Measurements from ENCODE around the gene WDR12. TPM values are rescaled to one million over a fixed set of nuclear protein-coding genes. Genes with fewer than 3 reads are reported as not detected.

The WDR12 gene
- polyA plus RNA-seq, 1 of the 3 experiments (the other 2 are of a cell fraction), result 21.2 TPM

GRCh38 chr2:202844656-202845055 lies 66.8 kb downstream of the WDR12 start:
- peaks cover 0 to 5% of the 10 kb centered on the region in 2 experiments; a peak in 2 of 4 replicates for H3K4me1 ChIP-seq (ENCODE audit: control insufficient read depth in 1 of 2, insufficient read depth in 2 of 2, low read depth in 1 of 2, low read length in 1 of 2)
- no peaks in the 10 kb centered on the region for H3K27me3 ChIP-seq (ENCODE audit: insufficient read depth)
- ChIA-PET CTCF (interaction anchor here (0.9 to 1.4 kb wide), 3 partner anchors 13 to 971 kb away, joined by 3 read pairs; no protein-coding TSS in a partner anchor), POLR2A (no interaction called here)
- H3K9me2 ChIP-seq, result no peaks in the 10 kb centered on the region
- 0 out of 2 replicates have a peak, but pooled peaks cover 6% of the 10 kb centered on the region for H3K9me3 ChIP-seq
- H4K20me1 ChIP-seq (ENCODE audit: insufficient read depth), result no peaks in the 10 kb centered on the region
- no peaks in the 10 kb centered on the region for H3K79me2 ChIP-seq (ENCODE audit: insufficient read depth)
- H3K27ac ChIP-seq (ENCODE audit: low read depth in 2 of 2, low read length in 1 of 2), result no peak overlapping the region
- no peaks in the 10 kb centered on the region for H3K36me3 ChIP-seq (replicated peaks in 1 of 2; ENCODE audit: control insufficient read depth in 1 of 2, insufficient read depth in 2 of 2, low read length in 1 of 2)
- H3F3A ChIP-seq (replicated peaks; ENCODE audit: insufficient read depth), result no peaks in the 10 kb centered on the region
- no peak for DNase-seq
- no peak overlapping the region for H3K4me2 ChIP-seq
- 74% methylated on average over 2 of the region's 2 CpGs for WGBS (ENCODE audit: low lambda C conversion rate)
- TF ChIP-seq ELF1 (IDR thresholded peaks at IDR 0.05) (no peak), FOXM1 (IDR thresholded peaks at IDR 0.05; ENCODE audit: low read depth) (no peak), FOSL2 (IDR thresholded peaks at IDR 0.05; ENCODE audit: borderline replicate concordance, low read depth) (no peak), RCOR1 (IDR thresholded peaks at IDR 0.05; ENCODE audit: low read length) (no peak), USF2 (IDR thresholded peaks at IDR 0.05; ENCODE audit: borderline replicate concordance, low read depth, low read length) (no peak), SMC3 (IDR thresholded peaks at IDR 0.05; ENCODE audit: low read depth, low read length) (no peak), MXI1 (IDR thresholded peaks at IDR 0.05; ENCODE audit: low read depth, low read length) (no peak), EZH2phosphoT487 (IDR thresholded peaks at IDR 0.05; ENCODE audit: borderline replicate concordance, low read depth) (no peak), CHD2 (IDR thresholded peaks at IDR 0.05; ENCODE audit: low read length, partially characterized antibody) (no peak), MAX (IDR thresholded peaks at IDR 0.05; ENCODE audit: low read depth) (no peak), TEAD4 (IDR thresholded peaks at IDR 0.05; ENCODE audit: borderline replicate concordance, insufficient read depth) (no peak), CTCF (IDR thresholded peaks at IDR 0.05) (no peak), IRF3 (IDR thresholded peaks at IDR 0.05; ENCODE audit: low read depth, low read length) (no peak), TCF12 (IDR thresholded peaks at IDR 0.05) (no peak), ZBTB33 (IDR thresholded peaks at IDR 0.05; ENCODE audit: borderline replicate concordance, low read depth) (no peak), PBX3 (IDR thresholded peaks at IDR 0.05) (no peak), RFX5 (IDR thresholded peaks at IDR 0.05; ENCODE audit: low read length) (no peak), MEF2A (IDR thresholded peaks at IDR 0.05; ENCODE audit: borderline replicate concordance, low read depth) (no peak)
- H3K4me3 ChIP-seq (ENCODE audit: low read depth in 2 of 2, low read length in 1 of 2), result no peak overlapping the region
- no peak overlapping the region for H2AFZ ChIP-seq (ENCODE audit: low read depth)
- no peak overlapping the region for H3K9ac ChIP-seq
